DMS53 treated with DMSO at 0.1 percent for 48 hours (cell line): Measurements from ENCODE around the gene POMC.
A peak's percentile ranks its signal among the peaks of the same experiment; 100 is the strongest.
"Not testable (repeated sequence)": the region's sequence is repeated elsewhere in the genome, so short reads cannot be mapped to it uniquely, and the experiment has no call there.

ENCODE experiments used
- DNase-seq: peaks from one replicate; lab custom pipeline; 2025; ENCODE audit not compliant: unreplicated experiment; lab: John Stamatoyannopoulos, UW

The POMC gene

DNA sequence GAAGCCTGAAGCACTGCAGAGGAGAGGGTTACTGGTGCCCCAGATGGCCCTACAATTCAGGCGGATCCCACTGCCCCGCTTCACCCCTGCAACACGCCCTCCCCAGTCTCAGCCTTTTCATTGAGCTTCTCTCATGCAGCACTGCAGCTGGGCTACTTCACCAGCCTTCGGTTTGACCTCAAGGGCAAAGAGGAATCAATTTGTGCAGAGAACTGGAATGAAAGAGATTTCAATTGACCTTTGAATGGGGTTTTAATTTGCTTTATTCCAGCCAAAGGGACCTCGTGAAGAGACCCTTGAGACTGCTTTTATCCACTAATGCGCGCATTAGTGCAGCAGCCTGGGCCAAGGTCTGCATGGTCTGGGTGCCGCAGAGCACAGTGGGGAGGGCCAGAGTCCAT is 8.8 kb upstream of the POMC start:
- no peak for DNase-seq

DNA sequence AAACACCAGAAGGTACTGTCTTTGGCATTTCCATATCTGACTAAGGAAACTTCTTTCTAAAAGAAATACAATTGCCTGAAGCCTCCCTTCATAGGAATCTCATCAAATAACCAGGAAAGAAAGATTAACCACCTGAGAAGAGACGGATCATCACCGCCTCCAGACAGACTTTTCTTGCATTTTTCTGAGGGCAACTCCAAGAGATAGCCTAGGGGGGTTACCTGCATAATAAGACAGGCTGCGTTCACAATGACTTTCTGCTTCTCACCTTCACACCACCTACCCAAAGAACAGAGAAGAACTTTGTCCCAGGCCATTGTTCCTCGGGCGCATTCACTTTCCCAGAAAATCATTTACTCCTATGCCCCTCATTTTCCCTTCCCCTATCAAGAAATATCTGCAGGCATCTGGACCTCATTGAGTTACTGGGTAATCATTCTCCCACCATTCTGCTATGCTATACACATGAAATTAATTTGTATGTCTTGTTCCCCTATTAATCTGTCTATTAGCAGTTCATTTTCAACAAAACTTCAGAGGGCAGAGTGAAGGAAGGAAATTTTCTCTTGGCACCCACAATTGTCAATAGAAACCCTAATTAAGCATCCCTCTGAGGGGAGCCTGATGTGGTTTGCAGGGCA is 8.3 kb upstream of the POMC start:
- no peak for DNase-seq

DNA sequence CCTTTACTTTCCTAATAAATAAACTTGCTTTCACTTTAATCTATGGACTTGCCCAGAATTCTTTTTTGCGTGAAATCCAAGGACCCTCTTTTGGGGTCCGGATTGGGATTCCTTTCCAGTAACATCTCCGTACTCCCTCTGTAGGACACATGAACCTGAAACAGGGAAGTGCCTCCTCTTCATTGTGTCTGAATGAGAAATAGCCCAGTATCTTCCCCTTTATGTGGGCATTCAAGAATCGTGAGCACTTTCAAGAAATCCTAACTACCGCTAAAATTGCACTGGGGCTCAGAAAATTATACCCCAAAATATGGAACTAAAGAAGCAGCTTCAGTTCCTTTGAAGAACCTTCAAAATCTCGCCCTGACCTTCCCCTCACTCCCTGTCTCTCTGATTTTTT is 7.8 kb upstream of the POMC start:
- DNase-seq, result no peak

DNA sequence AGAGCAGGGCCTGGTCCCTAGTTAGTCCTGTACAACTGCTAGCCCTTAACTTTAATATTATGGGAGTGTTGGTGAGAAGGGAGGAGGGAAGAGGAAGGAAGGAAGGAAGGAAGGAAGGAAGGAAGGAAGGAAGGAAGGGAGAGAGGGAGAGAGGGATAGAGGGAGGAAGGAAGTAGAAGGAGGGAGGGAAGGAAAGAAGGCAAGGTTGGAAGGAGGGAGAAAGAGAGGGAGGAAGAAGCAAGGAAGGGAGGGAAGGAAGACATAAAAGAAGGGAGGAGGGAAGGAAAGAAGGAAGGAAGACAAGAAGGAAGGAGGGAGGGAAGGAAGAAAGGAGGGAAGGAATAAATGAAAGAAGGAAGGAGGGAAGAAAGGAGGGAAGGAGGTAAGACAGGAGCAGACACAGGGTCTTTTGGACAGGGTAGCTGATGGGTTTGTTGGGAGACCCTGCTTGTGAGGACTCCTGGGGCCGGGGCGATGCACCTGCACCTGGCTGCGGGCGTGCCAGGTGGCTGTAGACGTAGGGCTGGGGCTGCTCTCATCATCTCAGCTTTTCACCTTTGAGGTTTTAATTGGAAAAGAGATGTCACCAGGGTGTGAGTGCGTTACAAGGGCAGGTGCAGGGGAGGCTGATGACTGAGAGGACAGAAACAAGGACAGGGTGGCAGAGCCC is 5.9 kb upstream of the POMC start:
- no peak for DNase-seq

DNA sequence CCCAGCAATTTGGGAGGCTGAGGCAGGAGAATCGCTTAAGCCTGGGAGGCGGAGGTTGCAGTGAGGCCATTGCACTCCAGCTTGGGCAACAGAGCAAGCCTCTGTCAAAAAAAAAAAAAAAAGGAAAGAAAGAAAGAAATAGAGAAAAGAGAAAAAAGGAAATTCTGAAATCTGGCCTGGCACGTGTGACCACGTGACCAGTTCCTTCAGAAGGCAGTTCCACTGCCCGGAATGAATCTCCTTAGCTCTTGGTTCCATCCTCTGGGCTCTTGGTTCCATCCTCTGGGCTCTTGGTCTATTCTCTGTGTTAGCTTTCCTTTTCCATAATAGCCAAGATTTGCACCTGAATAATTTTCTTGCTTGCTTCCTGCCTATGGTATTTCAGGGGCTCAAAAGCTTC is 5.3 kb upstream of the POMC start:
- no peak for DNase-seq

DNA sequence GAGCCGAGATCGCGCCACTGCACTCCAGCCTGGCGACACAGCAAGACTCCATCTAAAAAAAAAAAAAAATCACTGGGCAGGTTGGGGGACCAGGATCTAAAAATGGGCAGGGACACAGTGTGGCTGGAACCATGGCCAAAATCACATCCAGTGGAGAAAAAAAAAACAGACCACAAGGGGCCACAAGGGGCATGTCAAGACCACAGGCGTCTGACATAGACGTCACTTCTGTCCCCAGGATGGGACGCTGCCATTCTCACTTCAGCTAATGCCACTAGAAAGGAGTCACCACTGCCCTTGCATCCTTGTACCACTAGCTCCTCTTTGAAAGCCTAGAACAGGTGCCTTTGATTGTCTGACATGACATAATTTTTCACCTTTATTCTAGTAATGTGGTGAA is 2.5 kb upstream of the POMC start:
- no peak for DNase-seq

DNA sequence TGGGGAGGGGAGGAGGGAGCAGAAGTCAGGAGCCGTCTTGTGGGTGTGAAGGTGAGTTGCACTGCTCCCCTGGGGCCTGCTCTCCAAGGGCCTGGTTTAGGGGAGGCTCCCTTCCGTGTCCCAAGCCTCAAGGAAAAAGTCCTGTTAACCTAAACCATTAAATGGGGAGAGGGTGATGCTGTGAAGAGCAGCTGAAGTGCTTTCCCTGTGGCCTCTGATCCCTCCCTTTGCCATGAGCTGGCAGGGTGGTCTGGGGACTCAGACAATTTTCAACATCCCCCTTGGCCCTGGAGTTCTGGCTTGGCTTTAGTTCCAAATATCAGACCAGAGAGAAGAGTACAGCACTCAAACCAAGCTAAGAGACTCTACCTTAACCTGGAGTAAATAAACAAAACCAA is 692 bp upstream of the POMC start:
- DNase-seq, result no peak

DNA sequence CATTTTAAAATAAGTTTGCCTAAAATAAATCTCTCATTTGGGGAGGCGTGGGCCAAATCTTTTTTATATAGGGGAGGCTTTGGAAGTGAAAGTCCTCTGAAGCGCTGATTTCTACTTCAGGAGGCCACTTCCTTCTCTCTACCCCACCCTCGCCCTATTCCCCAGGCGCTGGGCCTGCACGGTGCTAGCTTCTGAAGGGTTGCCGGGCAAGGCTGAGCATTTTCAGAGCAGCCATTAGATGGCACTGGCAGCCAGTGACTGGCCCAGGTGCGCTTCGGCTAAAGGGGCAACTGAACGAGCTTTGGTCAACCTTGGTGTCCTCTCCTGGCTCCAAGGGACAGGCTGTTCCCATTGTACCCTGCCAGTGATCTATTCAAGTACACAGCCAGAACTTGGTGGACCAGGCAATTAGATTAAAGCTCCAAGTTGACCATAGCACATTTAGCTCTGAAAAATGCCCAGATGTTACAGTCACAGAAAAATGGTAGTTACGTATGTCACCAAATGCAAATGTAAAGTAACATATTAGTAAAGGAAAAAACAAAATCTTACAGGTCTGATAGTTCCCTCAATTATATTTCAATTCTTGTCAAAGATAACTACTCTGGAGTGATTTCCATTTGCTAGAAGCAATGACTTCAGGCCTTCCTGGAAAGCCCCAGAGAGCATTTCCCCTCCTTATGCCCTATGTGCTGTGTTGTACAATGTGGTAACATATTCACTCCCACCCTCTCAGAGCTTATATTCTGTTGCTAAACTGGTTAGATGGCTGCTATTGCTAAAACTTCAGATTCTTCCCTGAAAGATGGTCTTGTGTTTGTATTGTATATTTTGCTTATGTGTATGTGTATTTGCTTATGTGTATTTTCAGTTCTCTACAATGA is 2.1 kb downstream of the POMC start:
- peak; percentile 55 for DNase-seq

DNA sequence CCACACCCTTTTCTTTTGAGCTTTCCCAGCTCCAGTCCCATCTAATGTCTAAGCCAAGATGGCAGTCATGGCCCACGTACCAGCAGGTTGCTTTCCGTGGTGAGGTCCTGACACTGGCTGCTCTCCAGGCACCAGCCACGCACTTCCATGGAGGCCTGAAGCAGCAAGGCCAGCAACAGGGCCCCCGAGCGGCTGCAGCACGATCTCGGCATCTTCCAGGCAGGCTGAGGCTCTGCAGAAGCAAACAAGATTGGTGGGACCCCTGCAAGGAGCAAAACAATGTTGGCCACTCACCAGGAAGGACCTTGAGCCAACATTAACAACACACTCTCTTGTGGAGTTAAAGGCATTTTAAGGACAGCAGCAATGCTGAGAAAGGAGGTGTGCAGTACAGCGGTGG is 3.8 kb downstream of the POMC start:
- DNase-seq, result no peak

DNA sequence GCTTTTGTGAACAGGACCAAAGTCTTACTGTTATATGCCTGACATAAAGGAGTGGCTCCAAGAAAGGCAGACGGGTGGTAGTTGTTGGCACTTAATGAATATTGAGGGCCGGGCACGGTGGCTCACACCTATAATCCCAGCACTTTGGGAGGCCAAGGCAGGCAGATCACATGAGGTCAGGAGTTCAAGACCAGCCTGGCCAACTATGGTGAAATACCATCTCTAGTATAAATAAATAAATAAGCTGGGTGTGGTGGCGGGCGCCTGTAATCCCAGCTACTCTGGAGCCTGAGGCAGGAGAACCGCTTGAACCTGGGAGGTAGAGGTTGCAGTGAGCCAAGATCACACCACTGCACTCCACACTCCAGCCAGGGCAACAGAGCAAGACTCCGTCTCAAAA is 6.3 kb downstream of the POMC start:
- not testable (repeated sequence) for DNase-seq

DNA sequence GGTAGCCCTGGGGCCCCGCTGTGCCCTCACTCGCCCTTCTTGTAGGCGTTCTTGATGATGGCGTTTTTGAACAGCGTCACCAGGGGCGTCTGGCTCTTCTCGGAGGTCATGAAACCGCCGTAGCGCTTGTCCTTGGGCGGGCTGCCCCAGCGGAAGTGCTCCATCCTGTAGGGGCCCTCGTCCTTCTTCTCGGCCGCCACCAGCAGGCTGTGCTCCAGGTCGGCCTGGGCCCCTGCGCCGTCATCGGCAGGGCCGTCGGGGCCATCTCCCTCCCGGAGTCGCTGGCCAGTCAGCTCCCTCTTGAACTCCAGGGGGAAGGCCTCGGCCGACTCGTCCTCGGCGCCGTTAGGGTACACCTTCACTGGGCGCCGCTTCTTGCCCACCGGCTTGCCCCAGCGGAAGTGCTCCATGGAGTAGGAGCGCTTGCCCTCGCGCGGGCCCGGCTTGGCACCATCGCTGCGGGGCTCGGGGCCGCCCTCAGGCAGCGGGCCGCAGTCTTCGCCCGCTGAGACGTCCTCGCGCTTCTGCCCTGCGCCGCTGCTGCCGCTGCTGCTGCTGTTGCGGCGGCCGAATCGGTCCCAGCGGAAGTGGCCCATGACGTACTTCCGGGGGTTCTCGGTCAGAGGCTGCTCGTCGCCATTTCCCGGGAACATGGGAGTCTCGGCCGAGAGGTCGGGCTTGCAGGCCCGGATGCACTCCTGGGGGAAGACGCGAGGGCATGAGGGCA is 7.2 kb downstream of the POMC start:
- no peak for DNase-seq

DNA sequence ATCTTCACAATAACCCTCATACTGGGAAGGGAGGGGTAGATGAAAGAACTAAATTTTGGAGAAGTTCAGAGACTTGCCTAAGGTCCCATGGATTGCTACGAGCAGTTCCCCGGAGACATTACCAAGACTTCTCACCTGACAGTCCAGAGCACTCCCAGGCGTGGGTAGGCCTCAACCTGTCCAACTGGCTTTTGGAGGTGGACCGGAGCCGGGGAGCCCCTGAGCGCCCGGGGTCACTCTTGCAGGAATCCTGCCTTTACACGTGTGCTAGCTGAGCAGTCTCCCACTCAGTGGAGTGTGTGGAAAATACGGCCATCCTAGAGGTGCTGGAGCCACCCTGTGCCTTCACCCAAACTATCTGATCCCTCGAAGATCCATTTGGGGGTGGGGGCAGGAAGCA is 8.0 kb downstream of the POMC start:
- no peak for DNase-seq

DNA sequence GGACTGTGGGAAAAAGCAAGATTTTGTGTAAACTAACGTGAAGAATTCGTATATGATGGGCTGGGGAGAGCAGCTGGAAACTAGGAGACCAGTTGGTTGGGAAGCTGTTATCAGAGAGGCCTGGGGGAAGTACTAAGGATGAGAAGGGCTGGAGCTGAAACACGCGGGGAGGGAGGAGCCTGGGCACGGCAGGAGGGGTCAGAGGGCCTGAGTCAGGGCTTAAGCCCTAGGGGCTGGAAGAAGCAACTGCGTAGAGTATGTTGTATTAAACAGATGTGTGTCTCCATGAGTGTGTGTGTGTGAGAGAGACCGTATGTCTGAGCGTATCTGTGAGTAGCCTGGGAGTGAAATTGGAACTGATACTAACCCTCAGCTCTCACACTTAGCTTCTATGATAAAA is 8.4 kb downstream of the POMC start:
- no peak for DNase-seq

DNA sequence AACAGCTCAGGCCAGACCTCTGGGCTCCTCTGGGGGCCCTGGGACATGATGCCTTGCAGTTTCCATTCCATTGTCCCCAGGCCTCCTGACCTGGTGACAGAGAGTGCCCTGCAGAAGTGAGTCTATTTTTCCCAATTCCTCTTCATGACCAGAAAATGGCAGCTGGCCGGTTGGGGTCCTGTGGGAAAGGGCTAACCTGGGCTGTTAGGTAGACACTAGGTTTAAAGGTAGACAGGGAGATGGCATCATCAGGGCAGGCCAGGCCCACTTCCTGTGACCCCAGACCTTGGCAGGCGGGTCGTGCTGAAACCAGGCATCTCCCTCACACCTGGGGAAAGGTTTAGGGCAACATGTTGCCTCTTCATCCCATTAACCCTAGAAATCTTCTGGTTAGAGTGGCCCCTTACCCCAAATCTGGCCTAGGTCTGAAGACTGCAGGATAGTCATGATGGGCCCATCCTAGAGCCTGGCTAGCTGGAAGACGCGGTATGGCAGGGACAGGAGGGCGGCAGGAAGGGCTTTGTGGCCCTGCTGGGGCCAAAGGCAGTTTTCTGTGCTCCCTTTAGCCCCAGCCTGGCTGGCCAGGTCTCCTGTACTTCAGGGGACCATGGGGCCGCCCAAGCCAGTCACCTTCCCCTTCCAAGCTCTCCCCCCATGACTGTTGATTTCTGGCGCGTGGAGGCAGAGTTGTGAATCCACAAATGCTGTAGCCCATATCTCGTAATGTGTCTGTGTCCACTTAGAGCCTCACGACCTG is 10.1 kb downstream of the POMC start:
- no peak for DNase-seq

DNA sequence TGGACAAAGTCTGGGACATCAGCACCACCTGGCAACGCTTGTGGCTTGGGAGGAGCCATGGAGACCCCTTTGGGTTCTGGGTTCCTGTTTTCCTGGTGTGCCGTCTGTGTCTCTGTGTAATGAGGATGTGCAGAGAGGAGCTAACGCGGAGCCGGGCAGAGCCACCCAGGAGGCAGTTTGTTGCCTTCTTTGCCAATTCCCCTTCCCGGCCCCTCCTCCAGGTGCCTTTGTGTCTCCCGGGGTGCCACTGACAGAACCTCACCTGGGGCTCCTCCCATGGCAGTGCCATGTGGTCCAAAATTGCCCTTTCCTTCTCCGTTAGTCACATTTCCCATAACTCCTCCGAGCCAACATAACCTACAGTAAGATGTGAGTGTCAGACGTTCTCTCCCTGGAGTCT is 13.0 kb downstream of the POMC start:
- DNase-seq, result no peak

DNA sequence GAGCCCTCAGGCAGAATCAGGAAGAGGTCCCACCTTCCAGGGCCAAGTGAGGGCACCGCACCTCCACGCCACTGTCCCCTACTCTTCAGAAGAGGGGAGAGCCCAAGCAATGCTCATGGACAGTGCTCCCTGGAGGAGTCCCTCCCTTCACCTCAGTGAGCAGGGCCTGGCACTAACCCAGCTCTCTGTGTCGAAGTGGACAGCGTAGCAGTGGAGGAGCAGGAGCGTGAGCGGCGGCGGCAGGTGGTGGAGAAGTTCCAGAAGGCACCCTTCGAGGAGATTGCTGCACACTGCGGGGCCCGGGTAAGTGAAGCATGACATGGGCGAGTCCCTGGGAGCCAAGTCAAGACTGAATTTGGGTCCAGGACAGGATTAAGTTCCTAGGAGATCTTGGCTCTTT is 16.7 kb downstream of the POMC start:
- no peak for DNase-seq

DNA sequence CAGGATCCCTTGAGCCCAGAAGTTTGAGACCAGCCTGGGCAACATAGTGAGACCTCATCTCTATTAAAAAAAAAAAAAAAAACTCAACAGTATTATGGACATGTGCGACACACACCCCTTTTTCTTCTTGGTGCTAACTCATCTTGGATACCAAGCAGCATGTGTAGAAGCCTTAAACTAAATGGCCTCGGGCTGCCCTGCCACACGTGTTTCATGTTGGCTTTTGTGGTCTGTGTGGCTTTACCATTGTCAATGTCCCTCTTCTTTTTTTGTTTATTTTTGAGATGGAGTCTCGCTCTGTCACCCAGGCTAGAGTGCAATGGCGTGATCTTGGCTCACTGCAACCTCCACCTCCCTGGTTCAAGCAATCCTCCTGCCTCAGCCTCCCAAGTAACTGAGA is 17.4 kb downstream of the POMC start:
- DNase-seq, result not testable (repeated sequence)

DNA sequence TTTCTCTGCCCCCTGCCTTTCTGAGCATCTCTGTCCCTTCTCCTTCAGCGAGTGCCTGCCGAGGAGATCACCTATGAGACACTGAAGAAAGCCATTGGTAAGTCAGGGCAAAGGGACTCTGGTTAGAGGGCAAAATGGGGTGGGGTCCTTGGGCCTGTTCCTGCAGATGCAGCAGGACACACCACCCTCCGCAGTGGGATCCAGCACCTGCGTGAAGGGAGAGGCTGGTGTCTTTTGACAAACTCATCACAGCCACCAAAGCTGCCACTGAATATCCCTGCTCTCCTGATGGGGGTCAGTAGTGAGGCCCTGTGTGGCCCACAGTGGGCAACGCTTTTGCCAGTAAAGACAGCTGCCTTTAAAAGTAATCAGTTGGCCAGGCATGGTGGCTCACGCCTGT is 18.7 kb downstream of the POMC start:
- DNase-seq, result no peak

DNA sequence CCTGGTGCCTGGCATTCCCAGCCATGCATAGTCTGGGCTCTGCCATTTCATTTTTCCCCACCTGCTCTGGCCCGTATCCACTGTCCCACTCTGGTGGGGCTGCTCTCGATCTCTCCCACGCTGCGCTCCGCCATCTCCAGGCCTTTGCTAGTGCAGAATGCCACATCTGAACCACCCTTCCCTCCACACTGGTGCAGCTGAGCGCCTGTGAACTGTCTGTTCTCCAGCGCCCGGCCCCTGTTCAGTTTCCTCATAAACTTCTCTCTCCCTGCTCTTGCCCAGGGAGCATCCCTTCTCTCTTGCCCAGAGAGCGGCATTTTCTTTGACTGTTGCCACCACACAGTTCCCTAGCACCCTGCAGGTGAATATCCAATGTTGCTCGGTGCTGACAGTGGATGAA is 21.5 kb downstream of the POMC start:
- no peak for DNase-seq

DNA sequence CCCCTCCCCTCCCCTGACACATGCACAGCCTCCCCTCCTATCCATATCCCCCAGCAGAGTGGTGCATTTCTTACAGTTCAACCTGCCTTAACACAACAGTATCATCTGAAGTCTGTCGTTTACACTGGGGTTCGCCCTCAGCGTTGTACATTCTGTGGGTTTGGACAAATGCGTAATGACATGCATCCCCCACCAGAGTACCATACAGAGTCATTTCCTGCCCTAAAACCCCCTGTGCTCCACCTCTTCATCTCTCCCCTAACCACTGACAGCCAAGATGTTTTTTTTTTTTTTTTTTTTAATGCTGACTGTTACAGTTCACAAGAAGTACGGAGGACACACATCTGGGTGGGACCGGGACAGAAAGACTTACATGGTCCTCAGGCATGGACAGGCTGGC is 22.6 kb downstream of the POMC start:
- DNase-seq, result no peak

DNA sequence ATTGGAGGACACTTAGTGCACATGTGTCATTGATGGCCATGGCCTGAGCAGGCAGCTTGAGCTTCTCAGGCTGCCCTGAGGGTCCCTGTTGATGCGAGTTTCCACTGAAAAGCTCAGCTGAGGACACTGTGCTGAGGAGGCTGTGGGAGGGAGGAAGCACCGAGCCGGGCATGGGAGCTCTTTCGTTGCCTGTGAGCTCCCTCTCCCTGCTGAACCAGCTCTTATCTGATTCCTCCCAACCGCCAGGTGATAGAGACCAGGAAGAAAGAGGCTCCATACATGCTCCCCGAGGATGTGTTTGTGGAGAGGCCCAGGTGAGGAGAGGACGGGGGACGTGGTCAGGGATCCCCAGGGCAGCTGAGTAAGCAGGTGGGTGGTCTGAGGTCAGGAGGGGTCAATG is 27.3 kb downstream of the POMC start:
- DNase-seq, result no peak
